ENCODE data around the gene WHRN. TPM values are rescaled to one million over a fixed set of nuclear protein-coding genes. Genes with fewer than 3 reads are reported as not detected.

Gene WHRN
- polyA plus RNA-seq, 1 donor (not counting 4 experiments of a cell fraction or from before 2014, with no cell fraction given) = 1.2 TPM

DNA sequence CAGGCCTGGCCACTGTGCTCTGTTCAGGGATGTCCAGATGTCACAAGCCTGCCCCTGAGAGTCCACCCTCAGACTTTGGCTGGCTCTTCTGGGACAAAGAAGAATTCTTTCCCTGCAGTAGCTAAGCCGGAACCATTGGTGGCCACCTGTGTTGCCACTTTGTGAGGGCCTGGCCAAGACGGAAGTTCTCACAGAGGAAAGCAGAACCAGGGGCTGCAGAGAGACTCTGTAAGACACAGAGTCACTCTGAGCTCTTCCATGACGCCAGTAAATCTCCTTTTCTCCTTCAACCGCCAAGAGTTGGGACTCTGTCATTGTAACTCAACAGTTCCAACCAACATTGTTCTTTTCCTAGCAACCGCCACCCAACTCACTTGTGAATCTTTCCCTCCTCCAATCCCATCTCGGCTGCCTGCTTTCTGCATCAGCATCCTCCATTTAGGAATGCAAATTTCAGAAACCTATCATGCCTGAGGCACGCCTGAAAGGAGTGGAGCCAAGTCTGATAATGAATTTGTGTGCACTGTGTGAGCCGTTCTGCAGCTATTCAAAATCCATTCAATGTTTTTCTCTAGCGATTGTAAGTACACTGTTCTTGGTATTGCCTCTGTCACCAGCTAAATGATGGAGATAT lies 44.5 kb upstream of the WHRN start:
- H4K20me1 ChIP-seq (ENCODE audit: control insufficient read depth, extremely low read depth, insufficient read depth, low read length) = no peaks in the 10 kb centered on the region
- TF ChIP-seq EZH2 (IDR thresholded peaks at IDR 0.05; ENCODE audit: low read length) = no peak
- H3K36me3 ChIP-seq (ENCODE audit: control insufficient read depth in 2 of 2, extremely low read depth in 1 of 2, insufficient read depth in 2 of 2, low read length in 2 of 2) = no peaks in the 10 kb centered on the region
- FAIRE-seq = no peak
- DNase-seq (ENCODE audit: low read depth, low spot score) = no peak
- no peak overlapping the region for H3K4me2 ChIP-seq (ENCODE audit: control insufficient read depth, extremely low read depth, insufficient read depth, low read depth, low read length)
- no peaks in the 10 kb centered on the region for H3K9me3 ChIP-seq (ENCODE audit: control insufficient read depth, low read depth, low read length)
- H3K9ac ChIP-seq (ENCODE audit: control insufficient read depth, extremely low read depth, insufficient read depth, low read length) = no peak overlapping the region
- no peaks in the 10 kb centered on the region for H3K79me2 ChIP-seq (ENCODE audit: control insufficient read depth, insufficient read depth, low read length)
- no peak overlapping the region for H2AFZ ChIP-seq (ENCODE audit: control insufficient read depth, low read length)
- H3K9me1 ChIP-seq (ENCODE audit: control insufficient read depth, extremely low read depth, insufficient read depth, low read length) = no peaks in the 10 kb centered on the region
- no peak overlapping the region for H3K27ac ChIP-seq (ENCODE audit: control insufficient read depth, insufficient read depth, low read length)
- no peaks in the 10 kb centered on the region for H3K27me3 ChIP-seq (ENCODE audit: control insufficient read depth, extremely low read depth, insufficient read depth, low read length)
- dilution Hi-C loops (cut with MboI; ENCODE audit: extremely low pct_ligation_motif_present, low sequenced_read_pairs) = no loop called here
- no peak overlapping the region for H3K4me3 ChIP-seq (ENCODE audit: control insufficient read depth in 2 of 3, extremely low read depth in 1 of 3, insufficient read depth in 2 of 3, low read depth in 1 of 3, low read length in 3 of 3)
- peaks cover 21% of the 10 kb centered on the region for H3K4me1 ChIP-seq (ENCODE audit: control insufficient read depth, extremely low read depth, insufficient read depth, low read length)

DNA sequence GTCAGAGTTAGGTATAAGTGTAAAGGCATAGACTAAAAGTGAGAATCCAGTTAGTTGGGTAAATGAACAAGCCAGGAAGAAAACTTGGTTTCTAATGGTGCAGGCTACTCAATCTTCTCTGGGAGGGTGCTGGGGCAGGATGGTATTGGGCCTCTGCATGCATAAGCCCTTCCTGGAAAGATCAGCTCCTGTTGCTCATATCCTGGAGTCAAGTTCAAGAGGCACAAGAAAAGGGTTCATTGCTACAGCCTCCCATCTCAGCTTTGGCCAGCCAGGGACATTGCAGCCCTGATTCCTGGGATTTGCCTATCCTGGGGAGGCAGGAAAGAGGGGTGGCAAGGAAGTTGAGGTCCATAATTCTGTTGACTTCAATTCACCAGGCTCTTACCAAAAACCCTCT lies 41.6 kb upstream of the WHRN start:
- Histone ChIP-seq H3K27me3 (ENCODE audit: control insufficient read depth, extremely low read depth, insufficient read depth, low read length) (no peaks in the 10 kb centered on the region), H3K27ac (ENCODE audit: control insufficient read depth, insufficient read depth, low read length) (no peak overlapping the region), H3K79me2 (ENCODE audit: control insufficient read depth, insufficient read depth, low read length) (no peaks in the 10 kb centered on the region), H3K9ac (ENCODE audit: control insufficient read depth, extremely low read depth, insufficient read depth, low read length) (no peak overlapping the region), H2AFZ (ENCODE audit: control insufficient read depth, low read length) (no peak overlapping the region), H3K9me3 (ENCODE audit: control insufficient read depth, low read depth, low read length) (no peaks in the 10 kb centered on the region), H4K20me1 (ENCODE audit: control insufficient read depth, extremely low read depth, insufficient read depth, low read length) (no peaks in the 10 kb centered on the region), H3K4me3 (ENCODE audit: control insufficient read depth in 2 of 3, extremely low read depth in 1 of 3, insufficient read depth in 2 of 3, low read depth in 1 of 3, low read length in 3 of 3) (no peak overlapping the region), H3K9me1 (ENCODE audit: control insufficient read depth, extremely low read depth, insufficient read depth, low read length) (no peaks in the 10 kb centered on the region), H3K4me2 (ENCODE audit: control insufficient read depth, extremely low read depth, insufficient read depth, low read depth, low read length) (no peak overlapping the region), H3K4me1 (ENCODE audit: control insufficient read depth, extremely low read depth, insufficient read depth, low read length) (peaks cover 5% of the 10 kb centered on the region), H3K36me3 (ENCODE audit: control insufficient read depth in 2 of 2, extremely low read depth in 1 of 2, insufficient read depth in 2 of 2, low read length in 2 of 2) (no peaks in the 10 kb centered on the region)
- DNase-seq (ENCODE audit: low read depth, low spot score) (no peak), FAIRE-seq (no peak)
- dilution Hi-C loops (cut with MboI; ENCODE audit: extremely low pct_ligation_motif_present, low sequenced_read_pairs) = no loop called here
- TF ChIP-seq EZH2 (IDR thresholded peaks at IDR 0.05; ENCODE audit: low read length) (no peak), CTCF (optimal IDR thresholded peaks at IDR 0.05 in 1 of 3, IDR thresholded peaks at IDR 0.05 in 1 of 3, conservative IDR thresholded peaks at IDR 0.05 in 1 of 3; ENCODE audit: extremely low read depth in 1 of 3, insufficient read depth in 2 of 3, low read length in 3 of 3) (no peak)

DNA sequence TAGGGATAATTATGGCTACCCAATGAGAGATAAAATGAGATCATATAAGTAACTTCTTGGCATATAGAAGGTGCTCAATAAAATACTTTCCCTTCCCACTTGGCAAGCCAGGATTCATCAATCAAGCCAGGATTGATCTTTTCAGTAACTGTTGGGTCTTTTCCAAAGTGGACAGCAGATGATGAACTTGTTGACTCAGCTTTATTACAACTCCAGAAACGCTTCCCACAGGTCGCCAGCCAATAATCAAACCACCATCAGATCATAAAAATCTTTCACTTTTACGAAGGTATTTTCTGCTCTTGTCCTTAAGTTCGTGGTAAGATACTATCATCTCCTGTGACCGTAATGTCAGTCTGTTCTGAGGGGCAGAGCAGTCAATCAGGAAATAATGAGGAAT lies 39.8 kb upstream of the WHRN start:
- FAIRE-seq = no peak

More for the DNA sequence above, 39.8 kb upstream of the WHRN start:
- no peak overlapping the region for H3K9ac ChIP-seq (ENCODE audit: control insufficient read depth, extremely low read depth, insufficient read depth, low read length)
- H3K36me3 ChIP-seq (ENCODE audit: control insufficient read depth in 2 of 2, extremely low read depth in 1 of 2, insufficient read depth in 2 of 2, low read length in 2 of 2) = no peaks in the 10 kb centered on the region
- no peaks in the 10 kb centered on the region for H3K27me3 ChIP-seq (ENCODE audit: control insufficient read depth, extremely low read depth, insufficient read depth, low read length)
- H3K9me3 ChIP-seq (ENCODE audit: control insufficient read depth, low read depth, low read length) = no peaks in the 10 kb centered on the region
- TF ChIP-seq EZH2 (IDR thresholded peaks at IDR 0.05; ENCODE audit: low read length) (no peak), CTCF (optimal IDR thresholded peaks at IDR 0.05 in 1 of 3, IDR thresholded peaks at IDR 0.05 in 1 of 3, conservative IDR thresholded peaks at IDR 0.05 in 1 of 3; ENCODE audit: extremely low read depth in 1 of 3, insufficient read depth in 2 of 3, low read length in 3 of 3) (no peak)
- H3K9me1 ChIP-seq (ENCODE audit: control insufficient read depth, extremely low read depth, insufficient read depth, low read length) = no peaks in the 10 kb centered on the region
- DNase-seq (ENCODE audit: low read depth, low spot score) = no peak
- H3K79me2 ChIP-seq (ENCODE audit: control insufficient read depth, insufficient read depth, low read length) = no peaks in the 10 kb centered on the region
- H2AFZ ChIP-seq (ENCODE audit: control insufficient read depth, low read length) = no peak overlapping the region
- H4K20me1 ChIP-seq (ENCODE audit: control insufficient read depth, extremely low read depth, insufficient read depth, low read length) = no peaks in the 10 kb centered on the region
- no peaks in the 10 kb centered on the region for H3K4me1 ChIP-seq (ENCODE audit: control insufficient read depth, extremely low read depth, insufficient read depth, low read length)
- dilution Hi-C loops (cut with MboI; ENCODE audit: extremely low pct_ligation_motif_present, low sequenced_read_pairs) = no loop called here
- no peak overlapping the region for H3K4me2 ChIP-seq (ENCODE audit: control insufficient read depth, extremely low read depth, insufficient read depth, low read depth, low read length)
- no peak overlapping the region for H3K4me3 ChIP-seq (ENCODE audit: control insufficient read depth in 2 of 3, extremely low read depth in 1 of 3, insufficient read depth in 2 of 3, low read depth in 1 of 3, low read length in 3 of 3)
- H3K27ac ChIP-seq (ENCODE audit: control insufficient read depth, insufficient read depth, low read length) = no peak overlapping the region

All from keratinocyte (primary cell).